PFSK-1 (cell line): ENCODE data around the gene MEG3.

Experiments used
- REST ChIP-seq, 2 experiments: IDR thresholded peaks; 2 replicates each; pipeline versions ENCODE4 v1.6.1 to v1.8.0; 2011 to 2012; ENCODE audit warnings: low read depth in 2 of 2, low read length in 2 of 2, control low read depth in 1 of 2, inconsistent platforms in 1 of 2, mild to moderate bottlenecking in 1 of 2, moderate library complexity in 1 of 2; ENCODE audit not compliant: insufficient read depth in 1 of 2
- TAF1 ChIP-seq: IDR thresholded peaks from 2 replicates; pipeline ENCODE4 v1.6.1; 2012; ENCODE audit warnings: low read length, control low read depth, borderline replicate concordance; ENCODE audit not compliant: insufficient read depth

- TF ChIP-seq TAF1 (no peak), REST (IDR thresholded peaks at IDR 0.05; ENCODE audit: insufficient read depth in 1 of 2, low read depth in 2 of 2, low read length in 2 of 2) (no peak)
These were observed 25.1 kb downstream of the MEG3 start for GRCh38 chr14:100850841-100851585.
